HCT116 (cell line): ENCODE data around the gene SLC9C2. TPM values are rescaled to one million over a fixed set of nuclear protein-coding genes. Genes with fewer than 3 reads are reported as not detected.
A peak's percentile ranks its signal among the peaks of the same experiment; 100 is the strongest.

Experiments used
- ATAC-seq: fragments of 200-7000 bp; cut with Tn5 transposase; 2 replicates; pipeline ENCODE4 v1.9.1; 2020; ENCODE audit warnings: mild to moderate bottlenecking, moderate library complexity
- BruUV-seq: library from RNA; stranded (reverse); fragments of 400-500 nt; replicated peaks from 2 replicates; lab custom pipeline; 2021; lab: Mats Ljungman, UMichigan
- CTCF ChIA-PET: fragments of 300-600 bp; sonication (Branson Sonifier 250); formaldehyde crosslinking; loops from one replicate; lab custom pipeline; 2021; ENCODE audit warnings: antibody characterized with exemption; lab: Charles Lee
- POLR2A ChIA-PET: fragments of 300-600, 350-600 bp; sonication (Branson Sonifier 250); formaldehyde crosslinking; loops from one replicate; lab custom pipeline; 2021; ENCODE audit warnings: antibody characterized with exemption; lab: Charles Lee
- RAD21 ChIA-PET, 2 experiments: fragments of 300-600 bp; sonication (Branson Sonifier 250); formaldehyde crosslinking; loops; one replicate each; lab custom pipeline; 2023; ENCODE audit warnings: low total read pairs in 2 of 2; ENCODE audit not compliant: uncharacterized antibody in 2 of 2, unreplicated experiment in 2 of 2, low non-redundant PET in 1 of 2; lab: Charles Lee
- DNase-seq: peaks from one replicate; pipeline ENCODE4 v3.0.0-alpha.2; 2010; ENCODE audit warnings: low read depth, low spot score
- H2AFZ ChIP-seq: fragments of 200-600 bp; shearing (Covaris generic), sonication (generic); 2 replicates; pipeline ENCODE4 v1.6.1; 2017; ENCODE audit warnings: low read depth, mixed run types, mixed read lengths, antibody characterized with exemption, low read length; ENCODE audit not compliant: poor library complexity, severe bottlenecking
- H3K27ac ChIP-seq: 2 replicates; pipeline ENCODE4 v1.5.1; 2012; ENCODE audit warnings: low read depth, low read length
- H3K27me3 ChIP-seq: fragments of 200-600 bp; sonication (generic); 2 replicates; pipeline ENCODE4 v1.6.1; 2016; ENCODE audit warnings: mixed run types, low read length, mixed read lengths; ENCODE audit not compliant: insufficient read depth
- H3K36me3 ChIP-seq, 2 experiments: fragments of 200-500 bp in 1 of 2; fragments of 200-600 bp in 1 of 2; sonication (Bioruptor generic) in 1 of 2; sonication (generic) in 1 of 2; 2 replicates each; pipeline versions ENCODE4 v1.5.1 to v1.6.1; 2014 to 2016; ENCODE audit warnings: low read length in 2 of 2, inconsistent platforms in 1 of 2, mixed read lengths in 1 of 2, mixed run types in 1 of 2; ENCODE audit not compliant: insufficient read depth in 2 of 2, control insufficient read depth in 1 of 2
- H3K4me1 ChIP-seq, 2 experiments: fragments of 200-600 bp in 1 of 2; sonication (generic) in 1 of 2; 2 replicates each; pipeline versions ENCODE4 v1.5.1 to v1.6.1; 2012 to 2017; ENCODE audit warnings: low read length in 2 of 2, inconsistent platforms in 1 of 2, mild to moderate bottlenecking in 1 of 2, mixed read lengths in 1 of 2, mixed run types in 1 of 2, moderate library complexity in 1 of 2; ENCODE audit not compliant: insufficient read depth in 2 of 2, control insufficient read depth in 1 of 2
- H3K4me2 ChIP-seq: fragments of 200-600 bp; sonication (generic); 2 replicates; pipeline ENCODE4 v1.6.1; 2017; ENCODE audit warnings: mixed run types, low read length, mixed read lengths
- H3K4me3 ChIP-seq, 2 experiments: fragments of 200-600 bp in 1 of 2; sonication (generic) in 1 of 2; replicated peaks in 1 of 2; 2 replicates each; pipeline ENCODE4 v1.5.1; 2011 to 2016; ENCODE audit warnings: low read length in 2 of 2, control low read depth in 1 of 2, low read depth in 1 of 2, mild to moderate bottlenecking in 1 of 2, mixed read lengths in 1 of 2, mixed run types in 1 of 2
- H3K79me2 ChIP-seq: fragments of 200-600 bp; sonication (generic); 2 replicates; pipeline ENCODE4 v1.6.1; 2017; ENCODE audit warnings: mild to moderate bottlenecking, mixed run types, low read length, moderate library complexity, mixed read lengths; ENCODE audit not compliant: insufficient read depth
- H3K9ac ChIP-seq: fragments of 200-600 bp; sonication (generic); 2 replicates; pipeline ENCODE4 v1.6.1; 2016; ENCODE audit warnings: low read length, mixed read lengths
- H3K9me2 ChIP-seq: fragments of 200-600 bp; sonication (generic), shearing (Covaris generic); 2 replicates; pipeline ENCODE4 v1.6.1; 2017; ENCODE audit warnings: mixed run types, mild to moderate bottlenecking, moderate library complexity; ENCODE audit not compliant: insufficient read depth
- H3K9me3 ChIP-seq, 2 experiments: fragments of 200-500 bp in 1 of 2; fragments of 200-600 bp in 1 of 2; sonication (Bioruptor generic) in 1 of 2; sonication (generic) in 1 of 2; 2 replicates each; pipeline ENCODE4 v1.6.1; 2014 to 2017; ENCODE audit warnings: low read length in 2 of 2, mixed read lengths in 2 of 2, inconsistent platforms in 1 of 2, low read depth in 1 of 2, mild to moderate bottlenecking in 1 of 2, mixed run types in 1 of 2, moderate library complexity in 1 of 2; ENCODE audit not compliant: control insufficient read depth in 1 of 2, insufficient read depth in 1 of 2
- H4K20me1 ChIP-seq: fragments of 200-600 bp; sonication (generic), shearing (Covaris generic); 2 replicates; pipeline ENCODE4 v1.6.1; 2017; ENCODE audit warnings: mixed run types, mild to moderate bottlenecking, moderate library complexity; ENCODE audit not compliant: insufficient read depth
- CBX3 ChIP-seq: IDR thresholded peaks from 2 replicates; pipeline ENCODE4 v1.6.1; 2012; ENCODE audit warnings: low read depth
- CTCF ChIP-seq, 3 experiments: fragments of 200-600 bp in 1 of 3; sonication (generic) in 1 of 3; IDR thresholded peaks in 2 of 3; conservative IDR thresholded peaks in 1 of 3; 2 replicates each; pipeline ENCODE4 v1.5.1; 2012 to 2017; ENCODE audit warnings: low read depth in 2 of 3, low read length in 2 of 3, antibody characterized with exemption in 1 of 3, borderline replicate concordance in 1 of 3, control low read depth in 1 of 3, mild to moderate bottlenecking in 1 of 3, mixed read lengths in 1 of 3, mixed run types in 1 of 3, moderate library complexity in 1 of 3; ENCODE audit not compliant: insufficient read depth in 1 of 3
- ELF1 ChIP-seq: IDR thresholded peaks from 2 replicates; pipeline ENCODE4 v1.6.1; 2012; ENCODE audit warnings: low read depth, borderline replicate concordance
- FOSL1 ChIP-seq: IDR thresholded peaks from 2 replicates; pipeline ENCODE4 v1.6.1; 2012; ENCODE audit warnings: low read depth
- JUND ChIP-seq: IDR thresholded peaks from 2 replicates; pipeline ENCODE4 v1.6.1; 2012
- RAD21 ChIP-seq: IDR thresholded peaks from 2 replicates; pipeline ENCODE4 v1.6.1; 2012; ENCODE audit warnings: low read depth, mild to moderate bottlenecking
- REST ChIP-seq: IDR thresholded peaks from 2 replicates; pipeline ENCODE4 v1.6.1; 2012; ENCODE audit warnings: low read depth
- SIN3A ChIP-seq: IDR thresholded peaks from 2 replicates; pipeline ENCODE4 v1.6.1; 2012; ENCODE audit warnings: low read depth
- ZFX ChIP-seq: fragments of 450-650 bp; IDR thresholded peaks from 2 replicates; pipeline ENCODE4 v1.6.1; 2017
- intact Hi-C: fragments of 100-400 bp; cut with micrococcal nuclease; formaldehyde crosslinking; loops from 2 replicates; pipeline ENCODE4 v1.10.0; 2022
- total RNA-seq: library from RNA; stranded (reverse); gene quantifications from one replicate; pipeline ENCODE4 v1.2.1, GENCODE V29; 2021; ENCODE audit not compliant: unreplicated experiment

Gene SLC9C2
- total RNA-seq, 1 experiment from 2014 or later, result not detected

GRCh38 chr1:173562813-173563212 lies 40.1 kb downstream of the SLC9C2 start:
- no peaks in the 10 kb centered on the region for H3K9me2 ChIP-seq
- ChIA-PET CTCF (no interaction called here), RAD21 (no interaction called here), POLR2A (no interaction called here)
- no peaks in the 10 kb centered on the region for H3K36me3 ChIP-seq
- BruUV-seq, result no TSS peak
- ATAC-seq (peak; percentile 72), DNase-seq (no peak)
- H3K4me3 ChIP-seq, result no peak overlapping the region
- H3K4me1 ChIP-seq, result no peaks in the 10 kb centered on the region
- H3K9ac ChIP-seq, result no peak overlapping the region
- H3K27ac ChIP-seq, result no peak overlapping the region
- H3K79me2 ChIP-seq, result no peaks in the 10 kb centered on the region
- no peak overlapping the region; the same call in 1 of the 2 replicates for H3K4me2 ChIP-seq
- no peaks in the 10 kb centered on the region for H3K27me3 ChIP-seq
- TF ChIP-seq CTCF (IDR thresholded peaks at IDR 0.05 in 2 of 3, conservative IDR thresholded peaks at IDR 0.05 in 1 of 3; ENCODE audit: borderline replicate concordance in 1 of 3, insufficient read depth in 1 of 3, low read depth in 2 of 3, low read length in 2 of 3) (peak in 2 of 3 experiments; percentile 33 to 50; a peak in 2 of 6 replicates), JUND (no peak), CBX3 (0 out of 2 replicates have a peak, but pooled peaks have one; percentile 34), ELF1 (no peak), ZFX (no peak), REST (no peak), RAD21 (0 out of 2 replicates have a peak, but pooled peaks have one; percentile 16), SIN3A (no peak), FOSL1 (no peak)
- H4K20me1 ChIP-seq, result no peaks in the 10 kb centered on the region
- H2AFZ ChIP-seq, result peak overlapping the region; percentile 65
- no peaks in the 10 kb centered on the region for H3K9me3 ChIP-seq
- intact Hi-C loops, result no loop called here
